Globus pallidus (tissue), 1 donor: Measurements from ENCODE around the gene PTX3.

Source experiments
- DNase-seq: peaks from one replicate; pipeline ENCODE4 v3.0.0-alpha.2; 2015; ENCODE audit warnings: low spot score

The PTX3 gene

DNA sequence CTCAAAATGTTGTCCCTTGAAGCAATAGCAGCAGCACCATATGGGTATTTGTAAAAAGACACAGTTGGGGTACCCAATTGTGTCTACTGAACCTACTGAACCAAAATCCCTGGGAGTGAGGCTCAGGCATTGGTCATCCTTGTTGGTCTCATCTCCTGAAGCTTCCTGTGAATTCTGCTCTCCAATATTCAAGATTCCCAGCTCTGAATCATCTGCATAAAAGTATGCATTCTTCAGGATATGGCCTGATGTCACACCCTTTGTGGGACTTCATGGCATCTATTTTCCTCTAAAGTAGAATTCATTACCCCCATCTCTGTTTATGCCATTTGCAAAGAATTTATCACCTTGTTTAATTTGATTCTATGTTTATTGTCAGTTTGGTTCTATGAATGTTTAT is 13.3 kb upstream of the PTX3 start:
- no peak for DNase-seq

DNA sequence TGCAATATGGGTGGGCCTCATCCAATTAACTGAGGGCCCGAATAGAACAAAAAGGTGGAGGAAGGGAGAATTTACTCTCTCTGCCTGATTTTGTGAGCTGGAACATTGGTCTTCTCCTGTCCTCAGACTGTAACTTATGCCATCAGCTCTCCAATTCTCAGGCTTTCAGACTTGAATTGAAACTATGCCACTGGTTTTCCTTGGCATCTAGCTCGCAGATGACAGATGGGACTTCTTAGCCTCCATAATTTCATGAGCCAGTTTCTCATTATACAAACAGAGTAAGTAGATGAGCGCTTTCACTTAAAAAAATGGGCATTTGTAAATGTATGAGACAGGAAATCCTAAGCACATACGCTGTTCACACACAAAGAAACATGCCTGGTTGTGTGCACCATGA is 8.7 kb upstream of the PTX3 start:
- DNase-seq: no peak

DNA sequence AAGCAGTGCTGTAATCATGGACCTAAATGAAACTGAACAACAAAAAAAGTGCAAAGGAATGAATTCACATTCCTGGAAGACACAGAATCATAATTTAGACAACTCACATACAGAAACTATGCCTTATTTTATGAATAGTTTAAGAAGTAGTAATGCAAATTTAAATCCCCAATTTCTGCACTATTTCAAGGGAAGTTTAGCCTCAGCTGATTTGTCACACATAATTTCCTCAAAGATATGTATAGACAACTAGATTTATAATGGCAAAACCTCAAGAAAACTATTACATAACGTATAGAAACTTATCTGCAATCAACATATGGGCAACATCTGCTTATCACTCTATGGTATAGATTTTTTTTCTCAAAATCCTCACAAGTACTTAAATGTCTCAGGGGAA is 7.8 kb upstream of the PTX3 start:
- DNase-seq: no peak

DNA sequence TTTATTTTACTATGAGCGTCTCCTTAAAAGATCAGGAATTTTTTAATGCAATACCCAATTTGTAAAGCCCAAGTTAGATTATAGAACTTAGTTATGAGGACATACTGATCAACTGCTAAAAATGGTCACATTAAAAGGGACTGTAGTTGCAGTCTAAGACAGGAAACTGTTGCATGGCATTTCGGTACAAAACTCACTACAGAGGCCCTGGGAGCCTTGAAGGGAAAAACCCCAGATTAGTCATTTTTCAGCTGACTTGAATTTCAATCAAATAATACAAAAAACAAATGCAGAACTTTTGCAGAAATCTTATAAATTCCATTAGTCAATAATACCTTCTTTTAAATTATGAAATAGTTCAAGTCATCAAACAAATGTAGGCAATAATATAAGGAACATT is 6.9 kb upstream of the PTX3 start:
- DNase-seq: no peak

DNA sequence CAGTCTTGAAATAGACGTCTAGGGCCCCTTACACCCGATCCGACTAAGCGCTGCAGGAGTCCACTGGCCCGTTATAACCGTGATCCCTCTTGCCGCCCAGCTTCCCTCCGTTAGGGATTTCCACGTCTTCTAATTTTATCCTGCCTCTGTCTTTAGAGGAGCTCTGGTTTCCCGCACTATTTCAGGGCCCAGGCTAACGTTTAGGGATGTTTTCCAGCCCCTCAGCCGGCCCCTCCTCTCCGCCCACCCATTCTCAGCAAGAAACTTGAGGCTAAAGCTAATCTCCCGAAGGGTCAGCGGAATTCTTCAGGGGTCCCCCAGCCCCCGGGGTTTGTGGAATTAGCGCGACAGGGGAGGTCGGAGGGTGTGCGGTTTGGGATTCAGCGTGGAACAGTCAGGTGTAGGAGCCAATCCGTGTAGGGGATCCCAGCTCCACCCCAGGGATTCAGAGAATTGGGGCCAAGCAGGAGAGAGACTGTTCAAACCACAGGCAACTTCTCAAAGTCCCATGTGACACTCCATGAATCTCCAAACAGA is 1.6 kb downstream of the PTX3 start:
- DNase-seq: no peak

DNA sequence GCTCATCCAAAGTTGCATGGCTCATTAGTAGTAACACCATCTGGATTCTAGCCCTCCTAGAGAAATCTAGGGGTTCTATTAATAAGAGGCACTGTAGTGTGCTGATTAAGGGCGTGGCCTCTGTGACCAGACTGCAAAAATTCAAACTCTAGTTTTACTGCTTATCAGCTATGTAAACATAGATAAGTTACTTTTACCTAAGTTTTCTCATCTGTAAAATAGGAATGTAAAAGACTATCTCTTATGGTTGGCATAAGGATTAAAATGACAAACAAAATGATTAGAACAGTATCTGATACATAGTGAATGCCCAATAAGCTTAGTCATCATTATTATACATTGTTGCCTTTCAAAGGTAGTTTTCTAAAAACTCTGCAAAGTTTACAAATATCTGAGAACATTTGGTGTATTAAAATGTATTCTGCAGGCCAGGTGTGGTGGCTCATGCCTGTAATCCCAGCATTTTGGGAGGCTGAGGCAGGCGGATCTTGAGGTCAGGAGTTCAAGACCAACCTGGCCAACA is 4.5 kb downstream of the PTX3 start:
- no peak for DNase-seq

DNA sequence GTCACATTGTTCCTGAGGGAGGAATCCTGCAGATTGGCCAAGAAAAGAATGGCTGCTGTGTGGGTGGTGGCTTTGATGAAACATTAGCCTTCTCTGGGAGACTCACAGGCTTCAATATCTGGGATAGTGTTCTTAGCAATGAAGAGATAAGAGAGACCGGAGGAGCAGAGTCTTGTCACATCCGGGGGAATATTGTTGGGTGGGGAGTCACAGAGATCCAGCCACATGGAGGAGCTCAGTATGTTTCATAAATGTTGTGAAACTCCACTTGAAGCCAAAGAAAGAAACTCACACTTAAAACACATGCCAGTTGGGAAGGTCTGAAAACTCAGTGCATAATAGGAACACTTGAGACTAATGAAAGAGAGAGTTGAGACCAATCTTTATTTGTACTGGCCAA is 6.1 kb downstream of the PTX3 start:
- DNase-seq: no peak

DNA sequence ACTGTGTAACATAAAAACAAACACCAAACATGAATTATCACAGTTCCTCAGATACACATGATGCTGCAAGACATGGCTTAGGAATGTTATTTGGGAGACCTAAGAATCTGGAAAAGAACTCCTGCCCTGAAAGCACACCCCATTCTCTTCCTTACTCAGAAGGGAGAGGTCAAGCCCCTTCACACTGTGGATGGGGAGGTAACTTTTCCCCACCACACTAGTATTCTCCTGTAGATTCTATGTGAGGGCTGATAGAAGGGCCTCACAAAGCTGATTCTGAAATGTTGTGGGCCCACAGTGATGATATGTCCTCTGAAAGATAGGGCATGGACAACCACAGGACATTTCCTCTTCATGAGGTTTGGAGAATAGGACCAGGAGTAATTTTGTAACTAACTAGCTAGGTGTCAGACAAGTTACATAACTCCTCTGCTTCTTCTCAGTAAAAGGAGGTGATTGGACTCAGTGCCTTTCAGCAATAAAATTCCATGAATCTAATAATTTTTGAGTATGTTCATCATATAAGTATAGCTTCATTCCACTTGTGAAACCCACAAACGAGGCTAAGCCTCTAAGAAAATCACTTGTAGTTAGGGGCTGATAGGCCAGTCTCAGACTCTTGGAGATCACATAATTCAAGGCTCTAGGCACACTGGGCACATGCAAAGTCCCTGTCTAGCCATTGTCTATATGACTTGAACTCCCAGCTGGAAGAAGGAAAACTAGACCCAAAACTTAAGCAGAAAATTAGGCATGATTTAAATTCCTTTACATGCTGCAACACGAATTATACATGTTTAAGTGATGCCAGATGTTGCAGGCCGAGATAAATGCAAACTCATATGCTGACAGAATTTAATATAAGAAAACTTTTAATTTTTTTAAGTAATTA is 7.5 kb downstream of the PTX3 start:
- DNase-seq: no peak

DNA sequence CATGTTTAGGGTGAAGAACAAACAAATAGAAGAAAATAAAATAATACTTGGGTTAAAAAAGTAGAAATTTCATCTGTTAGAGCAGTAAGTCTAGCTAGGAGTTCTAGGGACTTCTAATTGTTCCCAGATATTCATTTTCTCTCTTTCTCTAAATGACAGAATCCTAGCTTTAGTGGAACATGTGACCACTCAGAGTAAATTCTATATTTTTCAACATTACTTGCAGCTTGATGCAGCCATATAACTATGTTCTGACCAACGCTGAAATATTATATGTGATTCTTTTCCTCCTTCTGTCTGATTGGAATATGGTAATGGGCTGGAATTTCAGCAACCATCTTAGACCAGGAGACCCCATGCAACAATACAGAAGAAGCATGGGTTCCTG is 8.1 kb downstream of the PTX3 start:
- no peak for DNase-seq

DNA sequence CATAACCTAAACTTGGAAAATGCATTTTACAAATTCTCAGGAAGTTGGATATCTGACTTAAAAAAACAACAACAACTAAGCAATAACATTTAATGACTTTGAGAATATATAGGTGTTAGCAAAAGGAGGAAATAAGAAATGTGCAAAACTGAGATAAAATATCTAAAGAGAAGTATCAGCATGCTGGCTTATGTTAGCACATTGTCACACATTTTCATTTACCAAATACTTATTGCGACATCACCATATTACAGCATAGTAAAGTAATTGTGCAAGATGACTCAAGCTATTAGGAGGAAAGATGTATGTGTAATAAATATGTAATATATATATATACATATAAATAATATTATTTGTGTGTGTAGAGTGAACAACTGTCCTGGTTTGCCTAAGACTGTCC is 9.2 kb downstream of the PTX3 start:
- DNase-seq: no peak

DNA sequence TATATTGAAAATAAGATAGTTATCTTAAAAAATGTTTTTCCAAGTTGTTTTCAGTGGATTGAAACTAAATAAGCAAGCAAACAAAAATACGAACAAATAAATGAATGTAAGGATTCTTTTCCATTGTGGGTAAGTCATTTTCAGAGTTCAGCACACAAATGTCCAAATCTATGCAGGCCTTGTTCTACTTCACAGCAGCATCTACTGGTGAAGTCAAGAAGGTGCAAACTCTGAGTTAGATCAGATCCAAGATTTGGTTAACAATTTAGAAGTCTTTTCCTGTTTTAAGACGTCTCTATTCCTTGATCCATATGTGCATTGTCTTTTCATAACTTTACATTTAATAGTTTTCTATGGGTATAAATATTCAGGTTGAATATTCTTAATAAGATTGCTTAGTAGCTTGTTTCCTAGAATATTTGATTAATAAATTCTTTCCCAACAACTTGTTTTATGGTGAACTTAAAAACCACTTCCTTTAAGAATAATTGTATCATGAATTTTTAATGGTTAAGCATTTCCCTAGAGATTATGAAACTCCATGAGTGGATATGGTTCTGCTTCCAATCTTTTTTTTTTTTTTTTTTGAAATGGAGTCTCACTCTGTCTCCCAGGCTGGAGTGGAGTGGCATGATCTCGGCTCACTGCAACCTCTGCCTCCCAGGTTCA is 10.5 kb downstream of the PTX3 start:
- DNase-seq: peak; percentile 20

DNA sequence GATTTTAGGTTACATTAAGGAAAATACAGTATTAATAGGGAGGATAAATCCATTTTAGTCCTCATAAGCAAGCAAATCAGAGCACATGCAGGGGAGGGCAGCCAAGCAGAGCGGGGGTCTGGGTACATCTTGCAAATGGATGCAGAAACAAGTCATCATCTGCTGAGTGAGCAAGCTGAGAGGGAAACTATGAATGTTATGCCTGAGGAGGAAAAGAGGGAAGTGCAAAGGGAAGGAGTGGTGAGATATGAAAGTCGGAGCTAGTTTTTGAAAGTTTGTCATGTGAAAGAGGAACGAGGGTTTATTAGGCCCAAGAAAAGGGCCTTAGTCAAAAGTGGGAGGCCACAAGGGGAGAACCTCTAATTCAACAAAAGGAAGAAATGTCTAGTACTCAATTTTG is 15.4 kb downstream of the PTX3 start:
- DNase-seq: no peak

DNA sequence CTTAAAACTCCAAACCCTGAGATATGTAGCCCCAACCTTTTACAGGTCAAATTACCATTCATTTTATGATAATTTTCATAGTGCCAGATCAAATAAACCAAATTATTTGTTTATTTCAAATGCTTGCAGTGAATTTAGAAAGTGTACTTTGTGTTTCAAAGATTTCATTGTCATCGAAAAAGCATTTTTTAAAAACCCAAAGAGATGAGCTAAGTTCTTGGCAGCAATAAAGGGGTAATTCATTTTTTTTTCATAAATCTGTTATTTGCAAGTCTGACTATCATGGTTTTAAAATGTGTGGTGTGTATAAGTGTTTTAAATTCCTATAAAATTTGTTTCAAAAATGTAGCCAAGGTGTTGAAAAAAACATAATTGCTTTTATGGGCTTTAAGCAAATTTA is 17.2 kb downstream of the PTX3 start:
- DNase-seq: no peak

DNA sequence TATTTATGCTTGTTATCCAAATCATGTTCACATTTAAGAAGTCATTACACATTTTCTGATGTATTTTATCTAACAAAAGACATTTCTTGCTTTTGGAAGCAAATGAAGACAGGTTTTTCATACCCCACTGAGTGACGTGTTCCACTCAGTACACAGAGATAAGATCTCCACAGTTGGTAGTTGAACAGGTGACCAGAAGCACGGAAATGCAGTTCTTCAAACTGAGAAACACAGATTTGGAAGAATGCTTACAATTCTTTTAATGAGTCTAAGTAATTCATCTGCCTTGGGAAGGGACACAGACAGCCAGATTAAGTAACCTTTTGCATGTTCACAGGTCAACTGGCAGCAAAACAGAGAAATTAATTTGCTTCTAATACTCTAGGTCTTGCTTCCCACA is 23.1 kb downstream of the PTX3 start:
- no peak for DNase-seq

DNA sequence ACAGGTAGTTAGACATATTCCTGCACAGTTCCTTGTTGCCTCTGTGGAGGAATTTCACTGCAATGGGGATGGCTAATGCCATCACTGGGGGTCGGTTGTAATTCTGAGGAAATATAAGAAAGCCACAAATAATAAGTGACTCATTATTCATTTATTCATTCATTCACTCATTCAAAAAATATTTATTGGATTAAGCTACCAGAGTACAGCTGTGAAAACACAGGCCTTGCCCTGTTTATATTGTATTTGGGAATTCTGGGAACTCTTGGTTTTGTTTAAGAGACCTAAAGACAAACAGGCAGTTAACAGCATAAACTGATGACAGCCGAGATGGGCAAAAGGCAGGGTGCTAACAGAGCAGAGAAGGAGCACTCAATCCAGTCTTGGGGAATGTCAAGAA is 23.6 kb downstream of the PTX3 start:
- DNase-seq: no peak

DNA sequence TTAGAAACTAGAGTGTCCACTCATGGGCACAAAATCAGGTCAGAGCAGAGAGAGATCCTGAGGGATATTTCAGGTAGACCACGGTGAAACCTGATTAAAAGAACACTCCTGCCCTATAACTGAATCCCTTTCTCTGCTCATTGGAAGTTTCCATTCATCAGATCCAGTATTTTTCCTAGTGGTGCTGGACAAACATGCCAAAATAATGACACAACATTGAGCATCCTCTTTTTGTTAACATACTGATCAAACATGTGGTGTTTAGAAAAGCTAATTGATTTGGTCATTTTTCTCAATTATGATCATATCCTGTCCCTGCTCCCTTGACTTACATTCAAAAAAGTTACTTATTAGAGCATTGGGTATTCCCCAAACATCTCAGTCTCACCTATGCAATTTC is 27.2 kb downstream of the PTX3 start:
- no peak for DNase-seq

DNA sequence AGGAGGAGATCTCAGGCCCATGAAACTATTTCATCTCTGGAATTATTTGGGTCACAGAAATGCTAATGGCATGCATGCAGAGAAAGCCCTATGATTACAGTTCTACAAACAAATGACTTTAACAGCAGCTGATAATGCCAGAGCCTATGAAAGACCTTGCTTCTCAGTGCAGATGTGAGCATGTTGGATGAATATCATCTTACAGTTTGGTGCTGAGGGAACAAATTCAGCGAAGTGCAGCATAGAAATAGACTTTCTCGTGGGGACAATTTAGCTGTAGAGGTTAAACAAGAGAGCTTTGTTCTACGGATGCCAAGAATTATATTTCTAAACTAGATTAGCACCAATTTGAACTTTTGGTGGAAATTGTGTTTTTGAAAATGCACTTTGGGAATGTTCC is 27.7 kb downstream of the PTX3 start:
- DNase-seq: no peak

DNA sequence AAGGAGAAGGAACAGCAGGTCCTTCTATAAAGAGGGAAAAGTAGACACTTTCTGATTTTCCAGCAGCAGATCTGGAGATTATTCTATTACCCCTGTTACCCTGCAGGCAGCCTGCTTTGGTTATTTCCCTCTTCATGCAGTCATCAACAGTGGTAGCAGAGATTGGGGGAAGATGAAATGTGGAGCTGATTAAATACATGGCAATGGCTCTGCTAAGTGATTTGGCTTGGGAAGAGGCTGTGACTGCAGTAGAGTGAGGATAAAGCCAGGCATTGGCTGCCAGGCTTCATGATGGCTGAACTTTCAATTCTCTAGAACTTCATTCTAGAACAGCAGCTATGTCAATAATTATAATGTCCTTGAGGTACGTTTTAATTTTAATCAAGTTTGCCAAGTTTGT is 29.1 kb downstream of the PTX3 start:
- no peak for DNase-seq

DNA sequence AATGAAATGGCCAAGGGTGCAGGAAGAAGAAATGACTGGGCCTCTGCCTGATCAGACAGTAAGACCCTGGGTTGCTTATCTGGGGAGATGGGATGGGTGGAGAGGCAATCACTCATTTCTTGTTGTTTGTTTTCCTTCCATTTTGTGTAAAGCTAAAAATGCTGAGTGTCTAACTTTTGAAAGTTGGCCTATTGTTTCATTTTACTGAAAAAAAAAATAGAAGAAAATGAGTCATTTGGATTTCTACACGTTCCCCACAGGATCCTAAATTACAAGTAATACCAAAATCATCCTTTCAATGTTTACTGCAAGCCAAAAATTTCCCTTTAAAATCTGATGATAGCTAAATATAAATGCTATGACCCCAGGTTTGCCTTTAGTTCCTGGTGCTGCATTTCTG is 30.6 kb downstream of the PTX3 start:
- no peak for DNase-seq

DNA sequence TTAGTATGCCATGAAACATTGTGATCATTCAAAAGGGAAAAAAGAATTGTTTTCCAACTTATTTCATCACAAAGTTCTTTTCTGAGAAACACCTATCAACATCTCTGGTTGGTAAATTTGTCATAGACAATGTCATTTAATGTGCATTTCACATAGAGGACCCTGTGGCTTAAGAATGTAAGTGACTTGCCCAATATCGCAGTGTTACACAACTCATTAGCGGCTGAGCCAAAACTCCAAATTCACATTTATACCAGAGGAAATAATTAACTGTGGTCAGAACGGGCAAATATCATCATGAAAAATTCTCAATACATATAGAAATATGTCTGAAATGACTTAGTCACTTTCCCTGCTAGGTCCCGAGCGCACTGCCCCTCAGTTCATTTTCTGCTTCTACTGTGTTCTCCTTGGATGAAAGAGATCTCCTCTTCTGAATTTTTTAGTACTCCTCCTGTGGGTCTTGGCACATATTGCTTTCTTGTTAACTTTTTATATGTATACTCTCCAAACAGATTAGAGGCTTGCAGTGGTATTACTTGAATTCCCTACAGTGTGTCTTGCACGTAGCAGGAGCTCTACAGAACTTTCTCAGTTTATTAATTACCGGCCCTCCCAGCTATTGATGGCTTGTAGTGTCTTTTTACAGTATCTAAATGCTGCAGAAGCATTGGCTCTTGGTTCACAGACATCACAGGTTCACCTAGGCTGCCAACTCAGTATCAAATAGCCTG is 33.1 kb downstream of the PTX3 start:
- DNase-seq: no peak

DNA sequence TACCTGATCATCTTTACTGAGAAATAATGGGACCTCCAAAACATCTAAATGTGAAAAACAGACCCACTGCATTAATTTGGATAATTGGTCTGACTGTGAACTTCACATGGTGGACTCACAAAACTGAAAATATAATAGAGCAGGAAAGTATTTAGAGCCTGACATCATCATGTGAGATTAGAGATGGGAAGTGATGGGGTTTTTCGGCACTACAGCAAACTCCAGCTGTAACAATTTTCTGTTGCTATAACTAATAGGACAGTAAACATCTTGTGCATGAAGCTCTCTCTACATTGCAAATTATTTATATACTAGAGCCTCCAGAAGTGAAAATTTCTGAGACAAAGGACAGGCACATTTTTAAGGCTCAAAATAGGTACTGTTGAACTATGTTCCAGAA is 34.4 kb downstream of the PTX3 start:
- DNase-seq: no peak

DNA sequence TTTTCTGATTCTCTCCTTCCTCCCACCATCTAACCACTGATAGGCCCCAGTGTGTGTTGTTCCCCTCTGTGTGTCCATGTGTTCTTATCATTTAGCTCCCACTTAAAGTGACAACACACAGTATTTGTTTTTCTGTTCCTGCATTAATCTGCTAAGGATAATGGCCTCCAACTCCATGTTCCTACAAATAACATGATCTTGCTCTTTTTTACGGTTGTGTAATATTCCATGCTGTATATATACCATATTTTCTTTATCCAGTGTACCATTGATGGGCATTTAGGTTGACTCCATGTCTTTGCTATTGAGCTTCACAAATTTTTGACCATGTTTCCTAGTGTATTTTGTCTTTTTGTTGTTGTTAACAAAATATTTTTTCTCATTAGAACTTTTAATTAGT is 36.0 kb downstream of the PTX3 start:
- no peak for DNase-seq
